ENCODE results near the gene ADGRD1.
"Not testable (repeated sequence)": the region's sequence is repeated elsewhere in the genome, so short reads cannot be mapped to it uniquely, and the experiment has no call there.

The ADGRD1 gene

GRCh38 chr12:131116468-131117117 is 162.9 kb downstream of the ADGRD1 start:
- no peak overlapping the region for H3K14ac ChIP-seq (ENCODE audit: low read length)
- H3K27me3 ChIP-seq (ENCODE audit: insufficient read depth, low read length), result no peaks in the 10 kb centered on the region

GRCh38 chr12:131117438-131118245 is 163.9 kb downstream of the ADGRD1 start:
- no CpG with 5 or more reads among the region's 7 CpGs for WGBS (ENCODE audit: extremely low coverage, insufficient coverage, insufficient read length)
- Histone ChIP-seq H3K9ac (ENCODE audit: low read length) (no peak overlapping the region), H3K4me1 (ENCODE audit: control insufficient read depth in 1 of 2, insufficient read depth in 2 of 2, low read length in 2 of 2) (no peaks in the 10 kb centered on the region), H2BK120ac (ENCODE audit: insufficient read depth, low read length, poor library complexity) (no peak overlapping the region), H3K9me3 (ENCODE audit: insufficient read depth, low read depth, low read length) (peaks cover 6% of the 10 kb centered on the region), H3K36me3 (ENCODE audit: control insufficient read depth in 1 of 2, insufficient read depth in 2 of 2, low read length in 2 of 2) (no peaks in the 10 kb centered on the region), H3K79me2 (ENCODE audit: control insufficient read depth, insufficient read depth, low read length, poor library complexity) (no peaks in the 10 kb centered on the region), H2BK12ac (ENCODE audit: low read length) (no peak overlapping the region), H3K27me3 (ENCODE audit: insufficient read depth, low read length) (no peaks in the 10 kb centered on the region), H2AK5ac (ENCODE audit: low read length) (no peak overlapping the region), H3K4me2 (ENCODE audit: low read length) (no peak overlapping the region), H3K4me3 (ENCODE audit: low read depth, low read length) (no peak overlapping the region), H4K12ac (ENCODE audit: low read depth, low read length) (no peak overlapping the region), H3K14ac (ENCODE audit: low read length) (no peak overlapping the region), H3K4ac (ENCODE audit: low read depth, low read length) (no peak overlapping the region), H4K8ac (ENCODE audit: low read depth, low read length) (no peak overlapping the region), H3K23ac (ENCODE audit: low read length) (no peak overlapping the region), H2AFZ (ENCODE audit: insufficient read depth, low read length, poor library complexity) (no peak overlapping the region), H4K91ac (ENCODE audit: low read depth, low read length) (no peak overlapping the region), H3K18ac (ENCODE audit: low read length) (no peak overlapping the region), H3K27ac (ENCODE audit: low read depth, low read length) (no peak overlapping the region), H2BK5ac (ENCODE audit: low read depth, low read length, poor library complexity) (no peak overlapping the region), H3K79me1 (ENCODE audit: low read length) (no peaks in the 10 kb centered on the region)
- DNase-seq, result no peak

More at GRCh38 chr12:131116468-131117117, 162.9 kb downstream of the ADGRD1 start:
- peak in 1 of 2 donors; percentile 36 for DNase-seq
- H4K91ac ChIP-seq (ENCODE audit: low read depth, low read length), result no peak overlapping the region
- no peak overlapping the region for H2BK5ac ChIP-seq (ENCODE audit: low read depth, low read length, poor library complexity)
- no peak overlapping the region for H3K4ac ChIP-seq (ENCODE audit: low read depth, low read length)
- peaks cover 6% of the 10 kb centered on the region for H3K9me3 ChIP-seq (ENCODE audit: insufficient read depth, low read depth, low read length)
- WGBS (ENCODE audit: extremely low coverage, insufficient coverage, insufficient read length), result no CpG with 5 or more reads among the region's 15 CpGs
- no peak overlapping the region for H3K23ac ChIP-seq (ENCODE audit: low read length)
- H2AK5ac ChIP-seq (ENCODE audit: low read length), result no peak overlapping the region
- no peak overlapping the region for H4K8ac ChIP-seq (ENCODE audit: low read depth, low read length)
- no peaks in the 10 kb centered on the region for H3K36me3 ChIP-seq (ENCODE audit: control insufficient read depth in 1 of 2, insufficient read depth in 2 of 2, low read length in 2 of 2)
- H3K4me1 ChIP-seq (ENCODE audit: control insufficient read depth in 1 of 2, insufficient read depth in 2 of 2, low read length in 2 of 2), result no peaks in the 10 kb centered on the region
- H2BK12ac ChIP-seq (ENCODE audit: low read length), result no peak overlapping the region
- H3K27ac ChIP-seq (ENCODE audit: low read depth, low read length), result no peak overlapping the region
- H3K4me3 ChIP-seq (ENCODE audit: low read depth, low read length), result no peak overlapping the region
- H3K18ac ChIP-seq (ENCODE audit: low read length), result no peak overlapping the region
- no peak overlapping the region for H3K4me2 ChIP-seq (ENCODE audit: low read length)
- no peak overlapping the region for H3K9ac ChIP-seq (ENCODE audit: low read length)
- no peaks in the 10 kb centered on the region for H3K79me1 ChIP-seq (ENCODE audit: low read length)
- H3K79me2 ChIP-seq (ENCODE audit: control insufficient read depth, insufficient read depth, low read length, poor library complexity), result no peaks in the 10 kb centered on the region
- H4K12ac ChIP-seq (ENCODE audit: low read depth, low read length), result no peak overlapping the region
- H2BK120ac ChIP-seq (ENCODE audit: insufficient read depth, low read length, poor library complexity), result no peak overlapping the region
- no peak overlapping the region for H2AFZ ChIP-seq (ENCODE audit: insufficient read depth, low read length, poor library complexity)

GRCh38 chr12:131118371-131118770 is 164.7 kb downstream of the ADGRD1 start:
- Histone ChIP-seq H2AFZ (ENCODE audit: insufficient read depth, low read length, poor library complexity) (no peak overlapping the region), H2BK5ac (ENCODE audit: low read depth, low read length, poor library complexity) (no peak overlapping the region)

GRCh38 chr12:131119345-131119744 is 165.6 kb downstream of the ADGRD1 start:
- not testable (repeated sequence) for H3K79me2 ChIP-seq (ENCODE audit: control insufficient read depth, insufficient read depth, low read length, poor library complexity); H4K91ac ChIP-seq (ENCODE audit: low read depth, low read length); H3K4me2 ChIP-seq (ENCODE audit: low read length); H3K27ac ChIP-seq (ENCODE audit: low read depth, low read length); H2AK5ac ChIP-seq (ENCODE audit: low read length); H3K4me1 ChIP-seq (ENCODE audit: control insufficient read depth in 1 of 2, insufficient read depth in 2 of 2, low read length in 2 of 2); DNase-seq; H3K36me3 ChIP-seq (ENCODE audit: control insufficient read depth in 1 of 2, insufficient read depth in 2 of 2, low read length in 2 of 2); H3K4ac ChIP-seq (ENCODE audit: low read depth, low read length); H3K14ac ChIP-seq (ENCODE audit: low read length); H2BK5ac ChIP-seq (ENCODE audit: low read depth, low read length, poor library complexity); H3K4me3 ChIP-seq (ENCODE audit: low read depth, low read length); H4K8ac ChIP-seq (ENCODE audit: low read depth, low read length); H3K9me3 ChIP-seq (ENCODE audit: insufficient read depth, low read depth, low read length); H3K9ac ChIP-seq (ENCODE audit: low read length); H3K79me1 ChIP-seq (ENCODE audit: low read length); H3K18ac ChIP-seq (ENCODE audit: low read length); H2AFZ ChIP-seq (ENCODE audit: insufficient read depth, low read length, poor library complexity); H2BK12ac ChIP-seq (ENCODE audit: low read length); H4K12ac ChIP-seq (ENCODE audit: low read depth, low read length); H3K23ac ChIP-seq (ENCODE audit: low read length); H2BK120ac ChIP-seq (ENCODE audit: insufficient read depth, low read length, poor library complexity); H3K27me3 ChIP-seq (ENCODE audit: insufficient read depth, low read length)
- no CpG with 5 or more reads among the region's 8 CpGs for WGBS (ENCODE audit: extremely low coverage, insufficient coverage, insufficient read length)

More at GRCh38 chr12:131118371-131118770, 164.7 kb downstream of the ADGRD1 start:
- H3K27me3 ChIP-seq (ENCODE audit: insufficient read depth, low read length), result no peaks in the 10 kb centered on the region
- H3K9ac ChIP-seq (ENCODE audit: low read length), result no peak overlapping the region
- no peaks in the 10 kb centered on the region for H3K79me1 ChIP-seq (ENCODE audit: low read length)
- H3K14ac ChIP-seq (ENCODE audit: low read length), result no peak overlapping the region
- no peak overlapping the region for H3K23ac ChIP-seq (ENCODE audit: low read length)
- peaks cover 6% of the 10 kb centered on the region for H3K9me3 ChIP-seq (ENCODE audit: insufficient read depth, low read depth, low read length)
- no peaks in the 10 kb centered on the region for H3K36me3 ChIP-seq (ENCODE audit: control insufficient read depth in 1 of 2, insufficient read depth in 2 of 2, low read length in 2 of 2)
- H3K79me2 ChIP-seq (ENCODE audit: control insufficient read depth, insufficient read depth, low read length, poor library complexity), result no peaks in the 10 kb centered on the region
- H4K8ac ChIP-seq (ENCODE audit: low read depth, low read length), result no peak overlapping the region
- H4K91ac ChIP-seq (ENCODE audit: low read depth, low read length), result no peak overlapping the region
- H4K12ac ChIP-seq (ENCODE audit: low read depth, low read length), result no peak overlapping the region
- WGBS (ENCODE audit: extremely low coverage, insufficient coverage, insufficient read length), result no CpG with 5 or more reads among the region's 9 CpGs
- no peak overlapping the region for H3K18ac ChIP-seq (ENCODE audit: low read length)
- no peak for DNase-seq
- H3K4ac ChIP-seq (ENCODE audit: low read depth, low read length), result no peak overlapping the region
- H2BK120ac ChIP-seq (ENCODE audit: insufficient read depth, low read length, poor library complexity), result no peak overlapping the region
- no peak overlapping the region for H2BK12ac ChIP-seq (ENCODE audit: low read length)
- no peaks in the 10 kb centered on the region for H3K4me1 ChIP-seq (ENCODE audit: control insufficient read depth in 1 of 2, insufficient read depth in 2 of 2, low read length in 2 of 2)
- H3K27ac ChIP-seq (ENCODE audit: low read depth, low read length), result no peak overlapping the region
- H3K4me2 ChIP-seq (ENCODE audit: low read length), result no peak overlapping the region
- no peak overlapping the region for H3K4me3 ChIP-seq (ENCODE audit: low read depth, low read length)
- H2AK5ac ChIP-seq (ENCODE audit: low read length), result no peak overlapping the region

Measured in trophoblast cell (in vitro differentiated cells and primary cell).